H9 (cell line): Measurements from ENCODE around the gene BCORL1. TPM values are rescaled to one million over a fixed set of nuclear protein-coding genes. Genes with fewer than 3 reads are reported as not detected.

Experiments
- DNase-seq: peaks from one replicate; pipeline ENCODE4 v3.0.0-alpha.2; 2017
- H2AFZ ChIP-seq: one replicate; pipeline ENCODE4 v1.6.1; 2013; ENCODE audit warnings: mild to moderate bottlenecking, low read length, control low read depth, moderate library complexity
- H2AK5ac ChIP-seq: 2 replicates; pipeline ENCODE4 v1.6.1; 2013; ENCODE audit warnings: low read length, control low read depth, mixed read lengths; ENCODE audit not compliant: insufficient read length
- H2BK120ac ChIP-seq: one replicate; pipeline ENCODE4 v1.6.1; 2013; ENCODE audit warnings: low read depth, mild to moderate bottlenecking, low read length, control low read depth, inconsistent platforms; ENCODE audit not compliant: poor library complexity, severe bottlenecking
- H2BK12ac ChIP-seq: 2 replicates; pipeline ENCODE4 v1.6.1; 2013; ENCODE audit warnings: low read length, control low read depth, mixed read lengths, low read depth; ENCODE audit not compliant: insufficient read length
- H2BK15ac ChIP-seq: 2 replicates; pipeline ENCODE4 v1.6.1; 2013; ENCODE audit warnings: low read depth, low read length, control low read depth
- H2BK20ac ChIP-seq: one replicate; pipeline ENCODE4 v1.6.1; 2013; ENCODE audit warnings: low read depth, mild to moderate bottlenecking, low read length, control low read depth, inconsistent platforms; ENCODE audit not compliant: poor library complexity, severe bottlenecking
- H2BK5ac ChIP-seq: 2 replicates; pipeline ENCODE4 v1.6.1; 2013; ENCODE audit warnings: low read length, control low read depth, mixed read lengths; ENCODE audit not compliant: insufficient read length
- H3K14ac ChIP-seq: 2 replicates; pipeline ENCODE4 v1.6.1; 2013; ENCODE audit warnings: low read length, control low read depth; ENCODE audit not compliant: insufficient read depth
- H3K18ac ChIP-seq: 2 replicates; pipeline ENCODE4 v1.6.1; 2013; ENCODE audit warnings: low read depth, mild to moderate bottlenecking, mixed read lengths, low read length, control low read depth; ENCODE audit not compliant: insufficient read length
- H3K23ac ChIP-seq: 2 replicates; pipeline ENCODE4 v1.6.1; 2013; ENCODE audit warnings: low read length, control low read depth, mixed read lengths, low read depth; ENCODE audit not compliant: insufficient read length
- H3K23me2 ChIP-seq: 2 replicates; pipeline ENCODE4 v1.6.1; 2013; ENCODE audit warnings: low read depth, mild to moderate bottlenecking, mixed read lengths, low read length, control low read depth; ENCODE audit not compliant: insufficient read length, poor library complexity, severe bottlenecking
- H3K27ac ChIP-seq: 2 replicates; pipeline ENCODE4 v1.5.1; 2013; ENCODE audit warnings: low read length, control low read depth, mixed read lengths, low read depth; ENCODE audit not compliant: insufficient read length
- H3K27me3 ChIP-seq: 2 replicates; pipeline ENCODE4 v1.6.1; 2013; ENCODE audit warnings: low read length, control low read depth, inconsistent platforms; ENCODE audit not compliant: insufficient read depth
- H3K4ac ChIP-seq: 2 replicates; pipeline ENCODE4 v1.6.1; 2013; ENCODE audit warnings: low read depth, mild to moderate bottlenecking, control low read depth, inconsistent platforms, low read length, moderate library complexity
- H3K4me1 ChIP-seq: 2 replicates; pipeline ENCODE4 v1.6.1; 2013; ENCODE audit warnings: low read length, control low read depth, inconsistent platforms; ENCODE audit not compliant: insufficient read depth
- H3K4me2 ChIP-seq: 2 replicates; pipeline ENCODE4 v1.6.1; 2013; ENCODE audit warnings: low read length, control low read depth, mixed read lengths; ENCODE audit not compliant: insufficient read length, insufficient read depth
- H3K56ac ChIP-seq: 2 replicates; pipeline ENCODE4 v1.6.1; 2013; ENCODE audit warnings: low read depth, mild to moderate bottlenecking, mixed read lengths, low read length, control low read depth; ENCODE audit not compliant: insufficient read length
- H3K79me1 ChIP-seq: 2 replicates; pipeline ENCODE4 v1.6.1; 2013; ENCODE audit warnings: low read depth, mild to moderate bottlenecking, moderate library complexity, low read length, control low read depth, inconsistent platforms; ENCODE audit not compliant: insufficient read depth, poor library complexity, severe bottlenecking
- H3K79me2 ChIP-seq: 2 replicates; pipeline ENCODE4 v1.6.1; 2013; ENCODE audit warnings: low read length, control low read depth, inconsistent platforms; ENCODE audit not compliant: insufficient read depth
- H3K9ac ChIP-seq: 2 replicates; pipeline ENCODE4 v1.6.1; 2013; ENCODE audit warnings: low read length, control low read depth, mixed read lengths; ENCODE audit not compliant: insufficient read length; ENCODE audit errors: extremely low read depth
- H3K9me3 ChIP-seq: one replicate; pipeline ENCODE4 v1.6.1; 2013; ENCODE audit warnings: low read depth, low read length, inconsistent platforms; ENCODE audit not compliant: control insufficient read depth
- H3T11ph ChIP-seq: one replicate; pipeline ENCODE4 v1.6.1; 2013; ENCODE audit warnings: mild to moderate bottlenecking, low read length, control low read depth, inconsistent platforms
- H4K20me1 ChIP-seq: one replicate; pipeline ENCODE4 v1.6.1; 2013; ENCODE audit not compliant: control insufficient read depth, insufficient read length, insufficient read depth
- H4K5ac ChIP-seq: 2 replicates; pipeline ENCODE4 v1.6.1; 2013; ENCODE audit warnings: low read depth, mild to moderate bottlenecking, mixed read lengths, low read length, control low read depth; ENCODE audit not compliant: insufficient read length
- H4K8ac ChIP-seq: replicated peaks from 2 replicates; pipeline ENCODE4 v1.6.1; 2013; ENCODE audit warnings: low read length, control low read depth, mixed read lengths, low read depth; ENCODE audit not compliant: insufficient read length
- H4K91ac ChIP-seq: 2 replicates; pipeline ENCODE4 v1.6.1; 2013; ENCODE audit warnings: low read depth, mild to moderate bottlenecking, moderate library complexity, mixed read lengths, low read length, control low read depth; ENCODE audit not compliant: insufficient read length
- H3K27ac Mint-ChIP-seq, 3 experiments: 2 replicates in 2 of 3; 3 replicates in 1 of 3; pipeline ENCODE4 v1.8.0; 2020 to 2021; ENCODE audit warnings: mixed read lengths in 3 of 3, mild to moderate bottlenecking in 1 of 3, moderate library complexity in 1 of 3
- H3K27me3 Mint-ChIP-seq: 2 replicates; pipeline ENCODE4 v1.8.0; 2021; ENCODE audit warnings: low read depth, mild to moderate bottlenecking, moderate library complexity, mixed read lengths
- H3K36me3 Mint-ChIP-seq, 3 experiments: 2 replicates in 2 of 3; 3 replicates in 1 of 3; pipeline ENCODE4 v1.8.0; 2020 to 2021; ENCODE audit warnings: low read depth in 3 of 3, mixed read lengths in 3 of 3; ENCODE audit not compliant: insufficient read depth in 1 of 3
- H3K4me1 Mint-ChIP-seq, 2 experiments: 2 replicates each; pipeline ENCODE4 v1.8.0; 2020; ENCODE audit warnings: mixed read lengths in 2 of 2
- H3K4me3 Mint-ChIP-seq, 2 experiments: 2 replicates in 1 of 2; 3 replicates in 1 of 2; pipeline ENCODE4 v1.8.0; 2020 to 2021; ENCODE audit warnings: mild to moderate bottlenecking in 2 of 2, mixed read lengths in 2 of 2, moderate library complexity in 1 of 2
- H3K9me3 Mint-ChIP-seq, 2 experiments: 2 replicates in 1 of 2; 3 replicates in 1 of 2; pipeline ENCODE4 v1.8.0; 2020; ENCODE audit warnings: mild to moderate bottlenecking in 2 of 2, mixed read lengths in 2 of 2, moderate library complexity in 1 of 2
- WGBS: extraction: QIAGEN DNeasy Blood & Tissue Kit; methylation state at CpG from one replicate; pipeline ENCODE4 v1.1.7; 2013; ENCODE audit warnings: missing lambda C conversion rate, low lambda C conversion rate, mixed read lengths; ENCODE audit not compliant: insufficient read length; ENCODE audit errors: extremely low coverage; 5-methylcytosine and 5-hydroxymethylcytosine counted together
- total RNA-seq: library from RNA; stranded (reverse); gene quantifications from 2 replicates; pipeline ENCODE4 v1.2.1, GENCODE V29; 2021
- TF ChIP-seq, protein P1 (sequence below): fragments of 200-600 bp; sonication (generic); conservative IDR thresholded peaks from 3 replicates; pipeline ENCODE4 v1.8.0; 2021; ENCODE audit warnings: antibody characterized with exemption, mild to moderate bottlenecking

BCORL1 gene
- total RNA-seq, 1 experiment from 2014 or later, result 6.1 TPM

- Histone ChIP-seq H3K4me2 (no peak overlapping the region), H3K79me2 (no peaks in the 10 kb centered on the region), H4K5ac (no peak overlapping the region), H3K23me2 (no peaks in the 10 kb centered on the region), H4K8ac (no peak overlapping the region), H3K9me3 (no peaks in the 10 kb centered on the region), H3K79me1 (no peaks in the 10 kb centered on the region), H2AFZ (no peak overlapping the region), H3T11ph (no peak overlapping the region), H2BK12ac (no peak overlapping the region), H2BK5ac (no peak overlapping the region), H3K18ac (no peak overlapping the region), H3K23ac (no peak overlapping the region), H3K9ac (no peak overlapping the region), H3K4ac (no peak overlapping the region), H2BK120ac (no peak overlapping the region), H4K20me1 (no peaks in the 10 kb centered on the region), H3K14ac (no peak overlapping the region), H3K56ac (no peak overlapping the region), H4K91ac (no peak overlapping the region), H3K27me3 (no peaks in the 10 kb centered on the region), H2AK5ac (no peak overlapping the region), H3K4me1 (0 out of 2 replicates have a peak, but pooled peaks cover 3% of the 10 kb centered on the region), H2BK15ac (no peak overlapping the region), H3K27ac (no peak overlapping the region), H2BK20ac (no peak overlapping the region)
- peaks cover 10 to 43% of the 10 kb centered on the region in 2 experiments for H3K4me1 Mint-ChIP-seq
- H3K9me3 Mint-ChIP-seq, result peaks cover 0 to 77% of the 10 kb centered on the region in 2 experiments; a peak in 3 of 5 replicates
- H3K4me3 Mint-ChIP-seq, result no peak overlapping the region
- no peak for DNase-seq
- H3K36me3 Mint-ChIP-seq, result peaks cover 0 to 4% (median 2%) of the 10 kb centered on the region in 3 experiments; a peak in 2 of 7 replicates
- TF ChIP-seq, protein P1, sequence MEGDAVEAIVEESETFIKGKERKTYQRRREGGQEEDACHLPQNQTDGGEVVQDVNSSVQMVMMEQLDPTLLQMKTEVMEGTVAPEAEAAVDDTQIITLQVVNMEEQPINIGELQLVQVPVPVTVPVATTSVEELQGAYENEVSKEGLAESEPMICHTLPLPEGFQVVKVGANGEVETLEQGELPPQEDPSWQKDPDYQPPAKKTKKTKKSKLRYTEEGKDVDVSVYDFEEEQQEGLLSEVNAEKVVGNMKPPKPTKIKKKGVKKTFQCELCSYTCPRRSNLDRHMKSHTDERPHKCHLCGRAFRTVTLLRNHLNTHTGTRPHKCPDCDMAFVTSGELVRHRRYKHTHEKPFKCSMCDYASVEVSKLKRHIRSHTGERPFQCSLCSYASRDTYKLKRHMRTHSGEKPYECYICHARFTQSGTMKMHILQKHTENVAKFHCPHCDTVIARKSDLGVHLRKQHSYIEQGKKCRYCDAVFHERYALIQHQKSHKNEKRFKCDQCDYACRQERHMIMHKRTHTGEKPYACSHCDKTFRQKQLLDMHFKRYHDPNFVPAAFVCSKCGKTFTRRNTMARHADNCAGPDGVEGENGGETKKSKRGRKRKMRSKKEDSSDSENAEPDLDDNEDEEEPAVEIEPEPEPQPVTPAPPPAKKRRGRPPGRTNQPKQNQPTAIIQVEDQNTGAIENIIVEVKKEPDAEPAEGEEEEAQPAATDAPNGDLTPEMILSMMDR, result no peak
- peak overlapping the region in 1 of 3 experiments; percentile 92; a peak in 1 of 7 replicates for H3K27ac Mint-ChIP-seq
- peaks cover 9% of the 10 kb centered on the region for H3K27me3 Mint-ChIP-seq
- WGBS, result no CpG with 5 or more reads among the region's 11 CpGs
Measured at GRCh38 chrX:130085551-130086446, 103.4 kb downstream of the BCORL1 start.
